Measurements from ENCODE around the gene RFESD. TPM values are rescaled to one million over a fixed set of nuclear protein-coding genes. Genes with fewer than 3 reads are reported as not detected.
"Not testable (repeated sequence)": the region's sequence is repeated elsewhere in the genome, so short reads cannot be mapped to it uniquely, and the experiment has no call there.

The RFESD gene
- polyA plus RNA-seq, 12 donors: 2.5 to 8.3 (median 4.3) TPM; not detected in 2

DNA sequence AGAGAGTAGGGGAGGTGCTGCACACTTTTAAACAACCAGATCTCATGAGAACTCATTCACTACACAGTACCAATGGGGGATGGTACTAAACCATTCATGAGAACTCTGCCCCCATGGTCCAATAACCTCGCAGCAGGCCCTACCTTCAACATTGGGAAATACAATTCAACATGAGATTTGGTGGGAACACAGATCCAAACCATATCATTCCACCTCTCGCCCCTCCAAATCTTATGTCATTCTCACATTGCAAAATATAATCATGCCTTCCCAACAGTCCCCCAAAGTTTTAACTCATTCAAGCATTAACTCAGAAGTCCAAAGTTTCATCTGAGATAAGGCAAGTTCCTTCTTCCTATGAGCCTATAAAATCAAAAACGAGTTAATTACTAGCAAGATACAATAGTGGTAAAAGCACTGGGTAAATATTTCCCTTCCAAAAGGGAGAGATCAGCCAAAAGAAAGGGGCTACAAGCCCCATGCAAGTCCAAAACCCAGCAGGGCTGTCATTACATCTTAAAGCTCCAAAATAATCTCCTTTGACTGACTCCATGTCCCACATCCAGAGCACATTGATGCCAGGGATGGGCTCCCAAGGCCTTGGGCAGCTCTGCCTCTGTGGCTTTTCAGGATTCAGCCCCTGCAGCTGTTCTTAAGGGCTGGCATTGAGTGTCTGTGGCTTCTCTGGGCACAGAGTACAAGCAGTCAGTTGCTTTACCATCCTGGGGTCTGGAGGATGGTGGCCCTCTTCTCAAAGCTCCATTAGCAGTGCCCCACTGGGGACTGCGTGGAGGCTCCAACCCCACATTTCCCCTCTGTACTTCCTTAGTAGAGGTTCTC is 18.4 kb upstream of the RFESD start:
- DNase-seq: no peak

DNA sequence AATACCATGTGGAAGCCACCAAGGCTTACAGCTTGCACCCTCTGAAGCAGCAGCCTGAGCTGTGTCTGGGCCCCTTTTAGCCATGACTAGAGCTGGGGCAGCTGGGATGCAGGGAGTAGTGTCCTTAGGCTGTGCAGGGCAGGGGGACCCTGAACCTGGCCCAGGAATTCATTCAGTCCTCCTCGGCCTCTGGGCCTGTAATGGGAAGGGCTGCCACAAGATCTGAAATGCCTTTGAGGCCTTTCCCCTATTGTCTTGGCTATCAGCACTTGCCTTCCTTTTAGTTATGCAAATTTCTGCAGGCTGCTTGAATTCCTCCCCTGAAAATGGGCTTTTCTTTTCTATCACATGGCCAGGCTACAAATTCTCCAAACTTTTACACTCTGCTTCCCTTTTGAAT is 17.6 kb upstream of the RFESD start:
- no peak for DNase-seq

DNA sequence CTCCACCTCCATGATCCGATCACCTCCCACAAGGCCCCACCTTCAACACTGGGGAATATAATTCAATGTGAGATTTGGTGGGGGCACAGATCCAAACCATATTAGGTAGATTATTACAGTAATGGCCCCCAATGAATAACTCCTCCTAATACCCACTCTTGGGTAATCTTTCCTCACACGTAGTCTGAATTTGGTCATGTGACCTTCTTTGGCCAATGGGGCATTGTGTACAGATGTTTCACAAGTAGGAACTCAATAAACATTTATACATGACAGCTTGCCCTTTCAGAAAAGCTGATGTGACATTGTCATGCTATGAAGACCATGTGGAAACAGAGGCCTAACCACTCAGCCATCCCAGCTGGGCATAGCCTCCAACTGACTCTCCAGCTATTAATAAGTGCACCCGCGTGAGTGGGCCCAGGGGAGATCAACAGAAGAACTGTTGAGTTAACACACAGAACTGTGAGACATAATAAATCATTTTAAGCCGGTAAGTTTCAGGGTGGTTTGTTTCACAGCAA is 16.1 kb upstream of the RFESD start:
- DNase-seq: no peak

DNA sequence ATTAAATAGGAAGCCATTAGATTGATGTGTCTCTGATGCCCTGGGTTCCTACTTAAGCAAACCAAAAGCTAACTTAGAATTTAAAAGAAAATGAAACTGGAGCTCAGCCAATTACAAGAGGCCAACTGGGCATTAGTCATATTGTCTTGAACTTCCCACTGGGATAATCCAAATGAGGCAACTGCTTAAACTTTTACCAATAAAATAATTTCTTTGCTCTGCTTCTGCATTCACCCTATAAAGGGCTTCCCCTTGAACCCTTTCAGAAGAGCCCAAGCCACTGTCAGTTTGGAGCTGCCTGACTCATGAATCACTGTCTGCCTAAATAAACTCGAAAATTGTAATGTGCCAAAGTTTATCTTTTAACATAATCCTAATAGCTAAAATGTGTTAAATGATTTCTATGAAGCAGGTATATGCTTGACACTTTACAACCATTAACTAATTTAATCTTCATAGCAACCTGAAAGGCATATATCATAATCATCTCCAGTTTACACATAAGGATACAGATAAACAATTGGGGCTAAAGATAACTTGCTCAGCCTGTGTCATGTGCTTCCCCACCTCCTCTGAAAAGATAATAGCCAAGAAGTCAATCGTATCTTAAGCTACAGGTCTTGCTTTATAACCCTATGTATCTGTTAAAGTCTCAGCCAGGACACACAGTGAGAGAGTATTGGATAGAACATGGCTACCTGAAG is 15.2 kb upstream of the RFESD start:
- no peak for DNase-seq

DNA sequence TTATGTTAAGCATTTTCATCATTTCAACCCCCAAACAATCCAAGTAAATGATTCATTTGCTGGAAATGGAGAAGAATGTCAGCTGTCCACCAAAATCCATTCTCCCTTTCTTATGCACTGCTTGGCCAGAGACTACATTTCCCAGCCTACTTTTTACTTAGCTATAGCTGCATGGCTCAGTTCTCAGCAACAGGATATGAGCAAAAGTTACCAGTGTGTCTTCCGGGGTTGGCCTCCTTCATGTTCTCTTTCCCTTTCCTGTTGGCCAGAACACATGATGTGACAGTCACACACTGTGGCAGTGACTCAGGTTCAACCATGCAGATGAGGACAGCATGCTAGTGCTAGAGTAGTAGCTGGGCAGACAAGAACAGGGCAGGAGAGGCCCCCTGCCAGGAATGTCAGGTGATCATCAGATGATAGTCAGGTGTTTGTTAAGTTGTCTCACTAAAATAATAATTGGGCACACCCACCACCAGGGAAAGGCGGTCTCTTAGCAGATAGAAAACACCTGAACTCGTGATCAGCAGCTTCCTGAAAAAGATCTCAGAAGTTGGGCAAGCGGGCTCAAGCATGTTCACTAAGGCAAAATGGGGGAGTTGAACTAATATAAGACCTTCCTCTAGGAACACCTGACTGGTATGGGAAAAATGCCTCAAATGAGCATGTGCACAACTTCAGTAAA is 14.4 kb upstream of the RFESD start:
- DNase-seq: no peak

DNA sequence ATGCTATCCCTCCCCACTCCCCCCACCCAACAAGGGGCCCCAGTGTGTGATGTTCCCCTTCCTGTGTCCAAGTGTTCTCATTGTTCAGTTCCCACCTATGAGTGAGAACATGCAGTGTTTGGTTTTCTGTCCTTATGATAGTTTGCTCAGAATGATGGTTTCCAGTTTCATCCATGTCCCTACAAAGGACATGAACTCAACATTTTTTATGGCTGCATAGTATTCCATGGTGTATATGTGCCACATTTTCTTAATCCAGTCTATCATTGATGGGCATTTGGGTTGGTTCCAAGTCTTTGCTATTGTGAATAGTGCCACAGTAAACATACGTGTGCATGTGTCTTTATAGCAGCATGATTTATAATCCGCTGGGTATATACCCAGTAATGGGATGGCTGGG is 13.6 kb upstream of the RFESD start:
- DNase-seq: not testable (repeated sequence)

DNA sequence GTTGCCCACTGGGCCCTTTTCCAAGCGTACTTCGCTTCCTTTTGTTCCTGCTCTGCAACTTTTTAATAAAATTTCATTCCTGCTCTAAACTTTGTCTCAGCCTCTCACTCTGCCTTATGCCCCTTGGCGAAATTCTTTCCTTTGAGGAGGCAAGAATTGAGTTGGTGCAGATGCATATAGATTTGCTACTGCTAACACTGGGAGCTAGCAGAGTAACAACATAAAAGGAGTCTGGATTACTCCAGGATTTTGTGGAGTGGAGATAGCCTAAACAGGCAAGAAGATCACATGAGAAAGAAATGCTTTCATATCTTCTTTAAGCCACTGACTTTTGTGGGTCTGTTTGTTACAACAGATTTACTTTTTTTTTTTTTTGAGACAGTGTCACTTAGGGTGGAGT is 12.9 kb upstream of the RFESD start:
- no peak for DNase-seq

DNA sequence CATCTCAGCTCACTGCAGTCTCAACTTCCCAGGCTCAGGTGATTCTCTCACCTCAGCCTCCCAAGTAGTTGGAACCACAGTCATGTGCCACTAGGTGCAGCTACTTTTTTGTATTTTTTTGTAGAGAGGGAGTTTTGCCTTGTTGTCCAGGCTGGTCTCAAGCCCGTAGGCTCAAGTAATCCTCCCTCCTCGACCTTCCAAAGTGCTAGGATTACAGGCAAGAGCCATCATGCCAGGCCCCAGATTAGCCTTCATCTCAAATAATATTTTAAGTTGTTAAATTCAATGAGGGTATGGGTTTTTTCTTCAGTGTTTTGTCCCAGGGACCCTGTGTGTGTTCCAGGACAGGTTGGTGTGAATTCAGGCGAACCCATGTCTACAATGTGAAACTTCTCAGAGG is 12.5 kb upstream of the RFESD start:
- no peak for DNase-seq

DNA sequence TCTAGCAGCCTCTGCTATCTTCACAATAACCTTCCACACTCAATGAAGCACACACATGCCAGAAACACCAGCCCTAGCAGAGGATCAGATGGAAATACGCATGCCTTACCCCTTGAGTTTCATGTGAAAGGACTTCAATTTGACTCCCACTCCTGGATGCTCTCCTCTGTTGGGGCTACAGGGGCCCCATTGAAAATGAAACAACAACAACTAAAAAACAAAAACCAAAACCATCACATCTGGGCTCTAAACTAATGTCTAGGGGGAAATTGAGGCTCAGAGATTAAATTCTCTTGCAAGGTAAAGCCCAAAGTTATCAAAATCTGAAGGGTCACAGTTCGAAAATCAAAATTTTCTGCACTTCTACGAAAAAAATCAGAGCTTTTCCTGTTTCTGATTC is 7.9 kb upstream of the RFESD start:
- no peak for DNase-seq

DNA sequence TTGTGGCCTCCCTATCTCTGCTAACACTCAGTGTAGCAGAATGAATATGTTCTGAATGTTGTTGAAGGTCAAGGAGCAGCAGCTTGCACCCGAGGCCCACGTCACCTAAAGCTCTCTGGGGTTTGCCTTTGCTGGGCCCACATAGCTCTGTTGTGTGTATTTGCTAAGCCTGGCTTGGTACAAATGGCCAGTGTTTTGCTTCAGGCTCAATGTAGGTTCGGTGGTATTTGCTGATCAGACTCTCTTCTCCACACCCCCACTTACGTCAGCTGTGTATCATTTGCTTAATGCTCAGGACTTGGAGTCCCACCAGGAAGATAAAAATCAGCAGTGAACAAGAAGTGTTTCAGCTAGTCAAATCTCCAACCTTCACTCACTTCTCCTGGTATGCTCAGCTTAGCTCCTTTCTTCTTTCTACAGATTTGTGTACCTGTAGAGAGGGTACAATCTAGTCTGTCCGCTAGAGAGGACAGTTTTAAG is 4.8 kb upstream of the RFESD start:
- no peak for DNase-seq

DNA sequence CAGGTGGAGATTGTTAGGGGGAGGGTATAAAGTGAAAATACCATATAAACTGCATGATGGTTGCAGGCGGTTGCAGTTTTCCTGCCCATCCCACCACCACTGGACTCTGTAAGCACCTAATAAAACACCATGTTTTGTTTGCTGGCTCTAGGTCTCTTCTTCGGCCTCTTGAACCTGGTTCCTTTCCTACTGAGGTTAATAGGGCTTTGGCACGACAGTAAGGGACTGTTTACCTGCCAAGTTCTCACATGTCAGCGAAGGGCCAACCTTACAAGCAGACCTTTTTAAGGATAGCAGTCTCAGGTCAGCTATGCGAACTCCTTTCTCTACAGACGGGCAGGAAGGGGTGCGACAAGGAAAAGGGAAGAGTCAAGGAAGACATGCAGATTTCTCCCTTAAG is 3.4 kb upstream of the RFESD start:
- DNase-seq: no peak

DNA sequence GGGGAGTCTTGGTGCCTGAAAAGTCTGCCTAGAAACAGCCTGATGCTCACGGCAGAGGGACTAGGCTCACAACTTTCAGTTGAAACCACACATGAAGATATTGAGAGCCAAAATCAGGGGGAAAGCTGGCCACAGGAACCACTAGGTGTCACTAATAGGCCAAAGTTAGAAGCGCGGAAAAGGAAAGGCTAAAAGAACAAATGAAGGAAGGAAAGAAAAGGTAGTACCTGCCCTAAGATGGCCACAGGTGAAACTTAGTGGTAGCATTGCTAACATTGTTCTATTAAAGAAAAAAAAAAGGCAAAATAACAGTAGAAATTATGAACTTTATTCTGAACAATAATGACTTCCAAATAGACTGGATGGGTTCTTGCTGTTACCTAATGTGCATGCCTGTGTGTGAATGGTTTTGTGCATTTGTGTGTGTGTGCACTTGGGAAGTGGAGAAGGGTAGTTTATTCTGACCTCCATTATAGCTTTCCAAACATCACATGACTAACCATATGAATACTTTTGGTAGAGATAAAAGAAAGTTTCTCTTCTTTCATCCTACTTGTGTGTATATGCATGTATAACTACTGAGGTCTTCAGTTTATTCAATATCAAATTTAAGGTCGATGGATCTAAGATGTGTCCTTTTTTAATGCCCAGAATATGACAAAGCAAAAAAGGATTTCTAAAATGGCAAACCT is 2.1 kb upstream of the RFESD start:
- DNase-seq: no peak

DNA sequence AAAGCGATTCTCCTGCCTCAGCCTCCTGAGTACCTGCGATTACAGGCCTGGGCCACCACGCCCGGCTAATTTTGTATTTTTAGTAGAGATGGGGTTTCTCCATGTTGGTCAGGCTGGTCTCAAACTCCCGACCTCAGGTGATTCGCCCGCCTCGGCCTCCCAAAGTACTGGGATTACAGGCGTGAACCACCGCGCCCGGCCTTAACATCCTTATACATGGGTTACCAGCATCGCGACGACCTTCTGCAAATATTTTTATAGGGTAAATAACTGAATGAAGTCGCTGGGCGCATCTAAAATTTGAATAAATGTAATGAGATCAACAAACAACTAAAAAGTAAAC is 380 bp upstream of the RFESD start:
- not testable (repeated sequence) for DNase-seq

DNA sequence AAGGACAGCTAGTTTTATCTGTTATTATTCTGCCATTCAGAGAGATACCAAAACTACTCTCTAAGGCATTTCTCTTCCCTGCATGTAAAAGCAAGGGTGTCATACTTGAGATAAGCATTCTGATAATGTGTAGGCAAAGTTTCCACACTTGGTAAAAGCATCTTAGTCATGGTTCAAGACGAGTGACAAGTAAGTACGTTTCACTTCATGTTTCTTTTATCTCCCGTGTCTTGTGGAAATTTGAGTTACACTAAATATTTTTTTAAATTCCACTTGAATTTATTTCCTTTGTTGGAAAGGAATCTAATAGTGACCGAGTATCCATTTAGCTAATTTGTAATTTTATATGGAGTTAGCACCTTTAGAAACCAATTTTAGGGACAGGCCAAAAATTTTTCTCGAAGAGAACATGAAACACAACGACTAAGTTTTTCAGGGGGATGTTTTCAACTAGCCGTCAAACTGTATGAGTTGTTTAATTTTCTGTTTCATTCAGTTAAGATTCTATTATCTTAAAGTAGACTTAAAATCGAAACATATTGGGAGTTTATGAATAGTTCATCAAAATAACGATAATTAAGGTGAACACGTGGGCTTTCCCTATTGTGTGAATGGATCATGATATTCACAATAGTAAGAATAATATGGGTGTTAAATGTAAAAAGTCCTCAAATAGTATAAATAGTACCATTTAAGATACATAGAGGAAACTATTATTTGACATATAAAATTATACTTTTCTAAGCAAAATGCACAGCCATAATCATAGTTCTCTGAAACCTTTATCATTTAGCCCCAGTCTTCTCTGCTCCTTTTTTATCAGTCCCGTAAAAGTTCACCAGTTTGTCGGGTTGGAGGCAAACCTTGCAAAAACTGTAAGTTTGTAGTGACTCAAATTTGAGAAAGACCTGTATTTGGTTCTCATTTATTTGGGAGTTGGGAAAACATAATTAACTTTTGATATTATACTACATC is 1.6 kb downstream of the RFESD start:
- DNase-seq: no peak

DNA sequence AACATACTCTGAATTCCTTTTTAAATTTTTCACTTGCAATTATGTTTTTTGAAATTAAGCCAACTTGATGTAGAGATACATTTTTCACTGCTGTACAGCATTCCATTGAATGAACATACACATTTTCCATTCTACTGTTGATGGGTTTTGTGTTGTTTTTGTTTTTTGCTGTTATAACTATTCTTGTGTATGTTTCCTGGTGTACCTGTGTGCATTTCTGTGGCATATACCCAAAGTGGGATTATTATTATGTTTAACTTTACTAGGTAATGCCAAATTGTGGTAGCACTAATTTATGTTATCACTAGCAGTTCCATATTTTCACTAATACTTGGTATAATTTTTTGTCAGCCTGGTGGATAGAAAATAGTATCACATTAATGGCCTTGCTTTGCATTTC is 2.7 kb downstream of the RFESD start:
- DNase-seq: no peak

DNA sequence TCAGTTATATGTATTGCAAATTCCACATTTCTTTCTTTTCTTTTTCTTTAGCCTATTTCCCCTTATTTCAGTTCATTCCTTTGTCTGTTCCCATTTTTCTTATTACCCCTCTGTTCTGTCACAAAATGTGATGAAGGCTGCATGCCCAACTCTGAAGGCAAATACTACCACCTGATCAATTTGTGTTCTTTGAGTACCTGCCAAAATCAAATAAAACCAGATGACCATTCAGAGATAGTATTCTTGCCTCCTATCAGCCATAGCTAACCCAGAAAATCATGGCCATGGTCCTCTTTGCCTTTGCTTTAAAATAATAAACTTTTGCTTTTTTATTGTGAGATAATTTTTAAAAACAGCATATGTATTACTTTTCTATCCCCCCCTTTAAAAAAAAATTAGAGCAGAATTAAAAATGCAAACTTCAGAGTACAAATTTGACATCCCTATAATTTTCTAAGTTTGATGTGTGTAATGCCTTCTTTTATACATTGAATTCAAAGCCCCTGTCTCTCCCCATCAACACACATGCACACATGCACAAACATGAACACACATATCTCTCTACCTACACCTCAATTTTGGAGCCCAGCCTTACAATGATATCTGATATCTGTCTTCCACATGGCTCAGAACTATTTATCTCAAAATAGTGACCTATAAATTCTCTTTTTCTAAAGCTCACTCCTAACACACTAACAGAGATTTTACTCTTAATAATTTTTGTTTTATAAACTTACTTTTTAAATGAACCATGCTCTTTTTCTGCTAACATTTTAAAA is 3.5 kb downstream of the RFESD start:
- no peak for DNase-seq

DNA sequence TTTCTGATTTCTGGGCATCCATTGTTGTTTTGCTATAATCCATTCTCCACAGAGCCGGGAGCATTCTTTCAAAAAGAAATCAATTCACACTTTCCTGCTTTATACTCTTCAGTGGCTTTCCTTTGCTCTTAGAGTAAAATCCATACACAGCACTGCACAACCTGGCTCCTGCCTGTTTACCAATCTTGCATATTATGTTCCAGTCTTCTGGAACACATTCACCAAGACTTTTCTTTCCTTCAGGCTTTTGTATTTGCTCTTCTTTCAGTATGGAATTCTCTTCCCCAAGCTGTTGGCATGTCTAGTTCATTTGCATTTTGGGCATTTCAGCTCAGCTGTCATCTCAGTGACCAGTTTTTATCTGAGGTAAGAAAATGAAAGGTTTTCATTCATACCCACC is 6.3 kb downstream of the RFESD start:
- no peak for DNase-seq

DNA sequence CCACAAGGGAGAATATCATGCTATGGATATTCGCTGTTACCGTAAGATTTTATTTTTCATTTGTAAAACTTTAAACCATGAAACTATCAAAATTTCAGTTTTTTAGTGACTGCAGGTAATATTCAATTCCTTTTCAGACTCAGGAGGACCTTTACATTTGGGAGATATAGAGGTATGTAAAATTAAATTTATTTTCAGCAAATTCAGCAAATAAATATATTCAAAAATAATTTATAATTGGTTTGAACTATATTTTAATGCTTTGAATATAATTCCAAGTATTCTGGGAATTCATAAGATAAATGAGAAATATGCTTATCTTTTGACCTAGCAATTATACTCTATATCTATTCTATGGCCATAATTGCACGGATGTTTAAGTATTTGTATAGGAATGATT is 7.6 kb downstream of the RFESD start:
- DNase-seq: no peak

DNA sequence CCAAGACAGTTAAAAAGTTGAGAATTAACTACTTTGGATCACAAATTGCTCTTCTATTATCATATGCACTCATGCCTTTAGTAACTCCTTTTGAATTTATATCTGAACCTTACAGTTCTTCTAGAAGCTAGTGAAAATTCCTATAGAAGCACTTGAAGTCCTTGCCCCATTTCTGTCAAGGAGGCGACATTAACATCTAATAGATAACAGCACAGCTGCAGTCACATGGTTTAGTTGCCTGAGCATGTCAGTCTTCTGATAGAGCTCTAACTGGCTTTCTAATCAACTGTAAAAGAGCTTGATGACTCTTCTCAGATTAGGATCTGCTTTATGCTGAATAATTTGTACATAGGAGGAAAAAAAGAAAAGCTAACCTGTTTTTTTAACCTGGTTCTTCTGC is 9.0 kb downstream of the RFESD start:
- no peak for DNase-seq

DNA sequence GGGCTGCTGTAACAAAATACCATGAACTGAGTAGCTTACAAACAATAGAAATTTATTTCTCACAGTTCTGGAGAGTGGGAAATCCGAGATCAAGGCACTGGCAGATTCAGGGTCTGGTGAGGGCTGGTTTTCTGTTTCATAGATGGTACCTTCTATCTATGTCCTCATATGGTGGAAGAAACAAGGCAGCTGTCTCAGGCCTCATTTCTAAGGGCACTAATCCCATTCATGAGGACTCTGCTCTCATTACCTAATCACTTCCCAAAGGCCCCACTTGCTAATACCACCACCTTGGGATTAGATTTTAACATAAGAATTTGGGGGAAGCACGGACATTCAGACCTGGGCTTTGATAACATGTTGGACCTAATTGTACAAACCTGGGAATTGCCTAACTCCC is 13.5 kb downstream of the RFESD start:
- no peak for DNase-seq

All from muscle of arm (tissue), 12 donors.